H1 (cell line): ENCODE data around the gene SKIL. TPM values are rescaled to one million over a fixed set of nuclear protein-coding genes. Genes with fewer than 3 reads are reported as not detected.

ENCODE experiments used
- CBX5 ChIP-seq: fragments of 300-800, 300-1000 bp; sonication (generic); IDR thresholded peaks from 2 replicates; pipeline ENCODE4 v1.7.1; 2016; ENCODE audit warnings: antibody characterized with exemption, low read length, low read depth
- CTBP2 ChIP-seq: IDR thresholded peaks from 2 replicates; pipeline ENCODE4 v1.7.0; 2011; ENCODE audit warnings: borderline replicate concordance, mild to moderate bottlenecking, moderate library complexity, mixed read lengths, low read length; ENCODE audit not compliant: insufficient read depth, insufficient read length
- EGR1 ChIP-seq: IDR thresholded peaks from 2 replicates; pipeline ENCODE4 v1.6.1; 2011; ENCODE audit warnings: low read depth, low read length, borderline replicate concordance
- GTF2F1 ChIP-seq: IDR thresholded peaks from 2 replicates; pipeline ENCODE4 v1.6.1; 2012; ENCODE audit warnings: low read depth, low read length, improper control_type of control experiment, borderline replicate concordance
- RFX5 ChIP-seq: IDR thresholded peaks from 2 replicates; pipeline ENCODE4 v1.6.1; 2011; ENCODE audit warnings: low read depth, low read length, improper control_type of control experiment, borderline replicate concordance
- SUZ12 ChIP-seq: fragments of 200-600 bp; sonication (generic); IDR thresholded peaks from 2 replicates; pipeline ENCODE4 v1.6.1; 2012; ENCODE audit warnings: mild to moderate bottlenecking, inconsistent platforms, low read length, moderate library complexity, mixed read lengths
- ZNF274 ChIP-seq: IDR thresholded peaks from 2 replicates; pipeline ENCODE4 v1.7.0; 2012; ENCODE audit warnings: low read length, borderline replicate concordance; ENCODE audit errors: extremely low read depth
- polyA plus RNA-seq, 7 experiments: library from polyadenylated mRNA; depleted of rRNA in 3 of 7; stranded (reverse) in 5 of 7; unstranded in 2 of 7; fragments of >200 nt in 5 of 7; fragments of 200-250 nt in 2 of 7; gene quantifications; 1 replicate in 5 of 7; 2 replicates in 1 of 7; 4 replicates in 1 of 7; pipeline versions ENCODE4 v1.2.1 to v1.2.3, GENCODE V29; 2011 to 2013; ENCODE audit warnings: missing spikeins in 2 of 7, mixed read lengths in 2 of 7
- total RNA-seq: library from RNA; stranded (reverse); fragmentation: NEBNext Ultra II Directional; extraction: Animal tissue kit (Norgen Biotek cat#: 25700); gene quantifications from 2 replicates; pipeline ENCODE4 v1.2.1, GENCODE V29; 2021
- TF ChIP-seq, protein P1 (sequence below): fragments of 300-600 bp; sonication (generic); IDR thresholded peaks from 2 replicates; pipeline ENCODE4 v1.7.1; 2012; ENCODE audit warnings: low read length, moderate library complexity, mild to moderate bottlenecking, inconsistent platforms; ENCODE audit not compliant: insufficient replicate concordance
- TF ChIP-seq, protein P2 (sequence below): IDR thresholded peaks from 2 replicates; pipeline ENCODE4 v1.6.1; 2012; ENCODE audit warnings: inconsistent platforms
- TF ChIP-seq, protein P3 (sequence below): IDR thresholded peaks from 2 replicates; pipeline ENCODE4 v1.6.1; 2011; ENCODE audit warnings: low read depth, mild to moderate bottlenecking, low read length; ENCODE audit not compliant: insufficient read depth

SKIL gene
- total and polyA plus RNA-seq, 2 of the 8 experiments (the other 6 are each of a cell fraction or from before 2014, with no cell fraction given), result 13.2 to 277 TPM

DNA sequence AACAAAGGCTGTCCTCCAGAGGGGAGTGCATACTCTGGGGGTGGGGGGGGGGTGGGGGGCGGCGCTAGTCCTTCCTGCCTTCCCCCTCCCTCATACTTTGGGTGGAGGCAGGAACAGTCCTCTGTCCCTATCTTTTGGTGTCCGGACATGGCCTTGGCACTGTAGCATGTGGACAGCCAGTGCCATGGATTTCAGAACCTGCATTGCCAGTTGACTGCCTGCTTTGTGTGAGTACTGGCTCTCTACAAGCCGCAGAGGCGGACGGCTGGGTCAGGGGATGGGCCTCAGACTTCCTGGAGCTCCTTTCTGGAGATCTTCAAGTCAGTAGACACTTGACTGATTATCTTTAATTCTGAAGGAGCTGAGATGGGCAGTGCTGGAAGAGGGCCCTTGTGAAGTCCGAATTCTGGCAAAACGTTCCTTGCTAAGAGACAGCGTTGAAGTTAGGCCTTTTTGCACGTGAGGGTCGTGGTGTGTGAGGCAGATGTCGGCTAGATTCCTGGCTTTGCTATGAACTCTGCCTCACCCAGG is 63.7 kb downstream of the SKIL start (continued):
- TF ChIP-seq, protein P1, sequence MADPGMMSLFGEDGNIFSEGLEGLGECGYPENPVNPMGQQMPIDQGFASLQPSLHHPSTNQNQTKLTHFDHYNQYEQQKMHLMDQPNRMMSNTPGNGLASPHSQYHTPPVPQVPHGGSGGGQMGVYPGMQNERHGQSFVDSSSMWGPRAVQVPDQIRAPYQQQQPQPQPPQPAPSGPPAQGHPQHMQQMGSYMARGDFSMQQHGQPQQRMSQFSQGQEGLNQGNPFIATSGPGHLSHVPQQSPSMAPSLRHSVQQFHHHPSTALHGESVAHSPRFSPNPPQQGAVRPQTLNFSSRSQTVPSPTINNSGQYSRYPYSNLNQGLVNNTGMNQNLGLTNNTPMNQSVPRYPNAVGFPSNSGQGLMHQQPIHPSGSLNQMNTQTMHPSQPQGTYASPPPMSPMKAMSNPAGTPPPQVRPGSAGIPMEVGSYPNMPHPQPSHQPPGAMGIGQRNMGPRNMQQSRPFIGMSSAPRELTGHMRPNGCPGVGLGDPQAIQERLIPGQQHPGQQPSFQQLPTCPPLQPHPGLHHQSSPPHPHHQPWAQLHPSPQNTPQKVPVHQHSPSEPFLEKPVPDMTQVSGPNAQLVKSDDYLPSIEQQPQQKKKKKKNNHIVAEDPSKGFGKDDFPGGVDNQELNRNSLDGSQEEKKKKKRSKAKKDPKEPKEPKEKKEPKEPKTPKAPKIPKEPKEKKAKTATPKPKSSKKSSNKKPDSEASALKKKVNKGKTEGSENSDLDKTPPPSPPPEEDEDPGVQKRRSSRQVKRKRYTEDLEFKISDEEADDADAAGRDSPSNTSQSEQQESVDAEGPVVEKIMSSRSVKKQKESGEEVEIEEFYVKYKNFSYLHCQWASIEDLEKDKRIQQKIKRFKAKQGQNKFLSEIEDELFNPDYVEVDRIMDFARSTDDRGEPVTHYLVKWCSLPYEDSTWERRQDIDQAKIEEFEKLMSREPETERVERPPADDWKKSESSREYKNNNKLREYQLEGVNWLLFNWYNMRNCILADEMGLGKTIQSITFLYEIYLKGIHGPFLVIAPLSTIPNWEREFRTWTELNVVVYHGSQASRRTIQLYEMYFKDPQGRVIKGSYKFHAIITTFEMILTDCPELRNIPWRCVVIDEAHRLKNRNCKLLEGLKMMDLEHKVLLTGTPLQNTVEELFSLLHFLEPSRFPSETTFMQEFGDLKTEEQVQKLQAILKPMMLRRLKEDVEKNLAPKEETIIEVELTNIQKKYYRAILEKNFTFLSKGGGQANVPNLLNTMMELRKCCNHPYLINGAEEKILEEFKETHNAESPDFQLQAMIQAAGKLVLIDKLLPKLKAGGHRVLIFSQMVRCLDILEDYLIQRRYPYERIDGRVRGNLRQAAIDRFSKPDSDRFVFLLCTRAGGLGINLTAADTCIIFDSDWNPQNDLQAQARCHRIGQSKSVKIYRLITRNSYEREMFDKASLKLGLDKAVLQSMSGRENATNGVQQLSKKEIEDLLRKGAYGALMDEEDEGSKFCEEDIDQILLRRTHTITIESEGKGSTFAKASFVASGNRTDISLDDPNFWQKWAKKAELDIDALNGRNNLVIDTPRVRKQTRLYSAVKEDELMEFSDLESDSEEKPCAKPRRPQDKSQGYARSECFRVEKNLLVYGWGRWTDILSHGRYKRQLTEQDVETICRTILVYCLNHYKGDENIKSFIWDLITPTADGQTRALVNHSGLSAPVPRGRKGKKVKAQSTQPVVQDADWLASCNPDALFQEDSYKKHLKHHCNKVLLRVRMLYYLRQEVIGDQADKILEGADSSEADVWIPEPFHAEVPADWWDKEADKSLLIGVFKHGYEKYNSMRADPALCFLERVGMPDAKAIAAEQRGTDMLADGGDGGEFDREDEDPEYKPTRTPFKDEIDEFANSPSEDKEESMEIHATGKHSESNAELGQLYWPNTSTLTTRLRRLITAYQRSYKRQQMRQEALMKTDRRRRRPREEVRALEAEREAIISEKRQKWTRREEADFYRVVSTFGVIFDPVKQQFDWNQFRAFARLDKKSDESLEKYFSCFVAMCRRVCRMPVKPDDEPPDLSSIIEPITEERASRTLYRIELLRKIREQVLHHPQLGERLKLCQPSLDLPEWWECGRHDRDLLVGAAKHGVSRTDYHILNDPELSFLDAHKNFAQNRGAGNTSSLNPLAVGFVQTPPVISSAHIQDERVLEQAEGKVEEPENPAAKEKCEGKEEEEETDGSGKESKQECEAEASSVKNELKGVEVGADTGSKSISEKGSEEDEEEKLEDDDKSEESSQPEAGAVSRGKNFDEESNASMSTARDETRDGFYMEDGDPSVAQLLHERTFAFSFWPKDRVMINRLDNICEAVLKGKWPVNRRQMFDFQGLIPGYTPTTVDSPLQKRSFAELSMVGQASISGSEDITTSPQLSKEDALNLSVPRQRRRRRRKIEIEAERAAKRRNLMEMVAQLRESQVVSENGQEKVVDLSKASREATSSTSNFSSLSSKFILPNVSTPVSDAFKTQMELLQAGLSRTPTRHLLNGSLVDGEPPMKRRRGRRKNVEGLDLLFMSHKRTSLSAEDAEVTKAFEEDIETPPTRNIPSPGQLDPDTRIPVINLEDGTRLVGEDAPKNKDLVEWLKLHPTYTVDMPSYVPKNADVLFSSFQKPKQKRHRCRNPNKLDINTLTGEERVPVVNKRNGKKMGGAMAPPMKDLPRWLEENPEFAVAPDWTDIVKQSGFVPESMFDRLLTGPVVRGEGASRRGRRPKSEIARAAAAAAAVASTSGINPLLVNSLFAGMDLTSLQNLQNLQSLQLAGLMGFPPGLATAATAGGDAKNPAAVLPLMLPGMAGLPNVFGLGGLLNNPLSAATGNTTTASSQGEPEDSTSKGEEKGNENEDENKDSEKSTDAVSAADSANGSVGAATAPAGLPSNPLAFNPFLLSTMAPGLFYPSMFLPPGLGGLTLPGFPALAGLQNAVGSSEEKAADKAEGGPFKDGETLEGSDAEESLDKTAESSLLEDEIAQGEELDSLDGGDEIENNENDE, result no peak
- no peak for TF ChIP-seq CTBP2
- no peak for TF ChIP-seq GTF2F1
- TF ChIP-seq, protein P2, sequence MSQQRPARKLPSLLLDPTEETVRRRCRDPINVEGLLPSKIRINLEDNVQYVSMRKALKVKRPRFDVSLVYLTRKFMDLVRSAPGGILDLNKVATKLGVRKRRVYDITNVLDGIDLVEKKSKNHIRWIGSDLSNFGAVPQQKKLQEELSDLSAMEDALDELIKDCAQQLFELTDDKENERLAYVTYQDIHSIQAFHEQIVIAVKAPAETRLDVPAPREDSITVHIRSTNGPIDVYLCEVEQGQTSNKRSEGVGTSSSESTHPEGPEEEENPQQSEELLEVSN, result no peak
- TF ChIP-seq ZNF274, result no peak
- TF ChIP-seq SUZ12, result no peak
- TF ChIP-seq, protein P3, sequence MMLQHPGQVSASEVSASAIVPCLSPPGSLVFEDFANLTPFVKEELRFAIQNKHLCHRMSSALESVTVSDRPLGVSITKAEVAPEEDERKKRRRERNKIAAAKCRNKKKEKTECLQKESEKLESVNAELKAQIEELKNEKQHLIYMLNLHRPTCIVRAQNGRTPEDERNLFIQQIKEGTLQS, result no peak
- no peak for TF ChIP-seq EGR1
- TF ChIP-seq RFX5, result no peak
- TF ChIP-seq CBX5, result no peak
